Measurements from ENCODE around the gene DLGAP3.
A peak's percentile ranks its signal among the peaks of the same experiment; 100 is the strongest.
"Not testable (repeated sequence)": the region's sequence is repeated elsewhere in the genome, so short reads cannot be mapped to it uniquely, and the experiment has no call there.

Gene DLGAP3, protein sequence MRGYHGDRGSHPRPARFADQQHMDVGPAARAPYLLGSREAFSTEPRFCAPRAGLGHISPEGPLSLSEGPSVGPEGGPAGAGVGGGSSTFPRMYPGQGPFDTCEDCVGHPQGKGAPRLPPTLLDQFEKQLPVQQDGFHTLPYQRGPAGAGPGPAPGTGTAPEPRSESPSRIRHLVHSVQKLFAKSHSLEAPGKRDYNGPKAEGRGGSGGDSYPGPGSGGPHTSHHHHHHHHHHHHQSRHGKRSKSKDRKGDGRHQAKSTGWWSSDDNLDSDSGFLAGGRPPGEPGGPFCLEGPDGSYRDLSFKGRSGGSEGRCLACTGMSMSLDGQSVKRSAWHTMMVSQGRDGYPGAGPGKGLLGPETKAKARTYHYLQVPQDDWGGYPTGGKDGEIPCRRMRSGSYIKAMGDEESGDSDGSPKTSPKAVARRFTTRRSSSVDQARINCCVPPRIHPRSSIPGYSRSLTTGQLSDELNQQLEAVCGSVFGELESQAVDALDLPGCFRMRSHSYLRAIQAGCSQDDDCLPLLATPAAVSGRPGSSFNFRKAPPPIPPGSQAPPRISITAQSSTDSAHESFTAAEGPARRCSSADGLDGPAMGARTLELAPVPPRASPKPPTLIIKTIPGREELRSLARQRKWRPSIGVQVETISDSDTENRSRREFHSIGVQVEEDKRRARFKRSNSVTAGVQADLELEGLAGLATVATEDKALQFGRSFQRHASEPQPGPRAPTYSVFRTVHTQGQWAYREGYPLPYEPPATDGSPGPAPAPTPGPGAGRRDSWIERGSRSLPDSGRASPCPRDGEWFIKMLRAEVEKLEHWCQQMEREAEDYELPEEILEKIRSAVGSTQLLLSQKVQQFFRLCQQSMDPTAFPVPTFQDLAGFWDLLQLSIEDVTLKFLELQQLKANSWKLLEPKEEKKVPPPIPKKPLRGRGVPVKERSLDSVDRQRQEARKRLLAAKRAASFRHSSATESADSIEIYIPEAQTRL

DNA sequence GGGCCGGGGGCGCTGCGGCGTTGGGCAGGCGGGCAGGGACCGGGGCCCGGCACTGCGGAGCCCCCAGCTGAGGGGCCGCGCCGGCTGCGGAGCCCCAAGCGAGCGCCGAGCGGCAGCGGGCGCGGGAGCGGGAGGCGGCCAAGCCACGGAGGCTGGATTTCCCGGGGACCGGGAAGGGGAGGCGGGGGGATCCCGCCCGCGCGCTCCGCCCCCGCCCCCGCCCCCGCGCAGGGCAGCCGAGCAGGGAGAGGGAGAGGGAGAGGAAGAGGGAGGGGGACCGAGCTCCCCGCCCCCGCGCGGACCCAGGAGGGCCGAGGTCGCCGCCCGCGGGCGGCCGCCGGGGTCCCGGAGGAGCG lies at the start of gene DLGAP3:
Gene DLGAP3, minus strand, starts transcription at position 154 of the 356 bp plus-strand sequence. CDS start 24,267 bp downstream, outside the sequence.
- DNase-seq, result peak in 4 of 56 donors; percentile 21 to 43 (median 22)

DNA sequence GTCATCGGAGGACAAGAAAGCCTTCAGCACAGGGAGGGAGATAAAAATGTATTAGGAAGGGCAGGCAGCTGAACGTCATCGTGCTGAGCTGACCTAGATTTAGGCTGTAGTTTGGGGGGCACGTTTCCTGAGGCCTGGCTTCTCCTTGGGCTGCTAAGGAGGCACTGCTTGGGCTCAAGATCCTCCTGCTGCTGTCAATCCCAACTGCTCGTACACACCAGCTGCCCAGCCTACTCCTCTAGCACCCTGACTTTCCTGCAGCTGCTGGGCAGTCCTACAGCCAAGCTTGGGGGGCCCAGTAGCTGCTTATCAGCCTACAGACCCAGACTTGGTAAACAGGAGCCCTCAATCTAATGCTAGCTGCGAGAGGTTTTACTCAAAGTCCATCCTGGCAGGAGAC lies 49.5 kb upstream of the DLGAP3 start:
- DNase-seq, result no peak

DNA sequence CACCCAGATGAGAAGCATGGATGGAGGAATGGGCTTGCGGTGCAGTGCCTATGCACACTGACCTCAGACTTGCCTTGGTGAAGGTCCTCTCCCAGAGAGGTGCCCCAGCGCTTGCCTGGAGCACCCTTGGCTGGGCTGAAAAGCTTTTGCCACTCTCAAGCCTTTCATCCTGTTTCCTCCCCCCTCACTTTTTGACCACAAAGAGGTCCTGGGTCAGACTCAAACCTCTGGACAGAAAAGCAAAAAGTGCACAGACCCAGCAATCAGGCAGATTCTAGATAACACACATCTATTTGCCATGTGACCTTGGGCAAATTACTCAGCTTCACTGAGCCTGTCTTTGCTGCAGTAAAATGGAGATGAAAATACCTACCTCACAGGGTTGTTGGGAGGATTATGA lies 48.4 kb upstream of the DLGAP3 start:
- no peak for DNase-seq

DNA sequence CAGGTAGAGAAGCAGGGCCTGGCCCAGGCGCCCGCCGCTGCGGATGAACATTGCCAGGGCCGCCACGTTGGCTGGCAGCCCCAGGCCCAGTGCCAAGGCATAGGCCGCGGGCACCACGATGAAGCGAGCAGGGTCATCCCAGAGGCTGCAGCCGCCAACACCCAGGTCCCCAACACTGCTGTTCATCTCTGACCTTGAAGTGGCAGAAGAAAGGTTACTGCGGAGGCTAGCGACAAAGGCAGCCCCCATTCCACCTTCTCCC lies 47.7 kb upstream of the DLGAP3 start:
- DNase-seq, result no peak

DNA sequence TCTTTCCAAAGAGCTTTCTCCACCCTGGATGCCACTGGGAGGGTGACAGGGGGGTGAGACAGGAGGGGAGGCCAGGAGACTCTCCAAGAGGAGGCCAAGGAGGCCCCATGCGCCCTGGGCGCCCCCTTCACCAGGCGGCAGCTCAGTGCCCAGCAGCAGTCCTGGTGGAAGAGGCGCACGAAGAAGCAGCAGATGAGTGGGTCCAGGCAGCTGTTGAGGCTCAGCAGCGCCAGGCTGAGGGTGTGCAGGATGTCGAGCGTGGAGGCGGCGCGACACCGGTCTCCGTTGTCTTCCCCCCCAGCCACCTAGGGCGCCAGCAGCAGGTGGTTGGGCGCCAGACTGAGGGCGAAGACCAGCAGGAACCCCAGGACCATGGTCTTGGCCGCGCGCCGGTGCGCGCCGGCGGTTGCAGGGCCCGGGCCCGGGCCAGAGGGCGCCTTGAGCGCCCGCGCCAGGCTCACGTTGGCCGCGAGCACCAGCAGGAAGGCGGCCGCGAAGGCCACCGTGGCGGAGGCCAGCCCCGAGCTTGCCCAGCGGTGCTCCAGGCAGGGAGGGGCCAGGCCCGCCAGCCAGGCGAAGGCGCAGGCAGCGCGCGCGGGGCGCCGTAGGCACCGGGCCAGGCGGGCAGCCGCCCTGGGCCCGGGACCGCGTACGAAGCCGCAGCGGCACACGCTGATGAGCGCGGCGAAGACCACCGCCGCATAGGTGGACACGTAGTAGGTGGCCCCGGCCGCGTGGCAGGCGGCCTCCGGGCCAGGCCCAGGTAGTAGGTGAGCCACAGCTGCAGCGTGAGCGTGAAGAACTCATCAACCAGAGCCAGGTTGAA lies 47.1 kb upstream of the DLGAP3 start:
- DNase-seq, result no peak

DNA sequence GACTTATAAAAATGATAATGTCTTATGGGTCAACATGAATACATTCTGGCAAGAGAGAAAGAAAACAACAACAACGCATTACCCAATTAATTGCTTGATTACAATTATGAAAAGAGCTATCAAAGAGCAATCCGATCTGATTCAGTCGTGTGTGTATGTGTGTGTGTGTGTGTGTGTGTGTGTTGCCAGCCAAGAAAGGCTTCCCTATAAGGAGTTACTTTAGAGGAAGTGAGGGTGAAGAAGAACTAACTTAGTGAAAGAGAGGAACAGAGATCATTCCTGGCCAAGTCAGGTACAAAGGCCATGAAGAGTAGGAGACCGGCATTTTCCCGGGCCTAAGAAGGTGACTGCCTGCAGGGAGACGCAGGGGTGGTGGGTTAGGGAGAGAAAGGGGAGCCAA lies 46.3 kb upstream of the DLGAP3 start:
- no peak for DNase-seq

DNA sequence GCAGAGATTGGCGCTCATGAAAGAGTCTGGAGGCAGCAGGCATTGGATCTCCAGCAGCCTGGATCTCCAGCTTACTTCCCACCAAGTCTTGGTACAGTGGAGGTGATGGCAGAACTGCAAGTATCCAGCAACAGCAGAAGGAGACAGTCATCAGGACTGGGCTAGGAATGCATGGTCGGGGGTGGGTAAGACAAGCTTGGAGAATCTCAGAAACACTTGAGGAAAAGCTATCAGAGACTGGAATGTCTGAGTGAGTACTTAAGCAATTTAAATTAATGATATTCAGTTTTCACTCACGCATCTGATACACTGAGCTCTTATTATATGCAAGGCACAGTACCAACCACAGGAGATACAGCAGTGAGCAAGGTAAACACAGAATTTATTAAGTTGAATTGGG lies 45.9 kb upstream of the DLGAP3 start:
- DNase-seq, result no peak

DNA sequence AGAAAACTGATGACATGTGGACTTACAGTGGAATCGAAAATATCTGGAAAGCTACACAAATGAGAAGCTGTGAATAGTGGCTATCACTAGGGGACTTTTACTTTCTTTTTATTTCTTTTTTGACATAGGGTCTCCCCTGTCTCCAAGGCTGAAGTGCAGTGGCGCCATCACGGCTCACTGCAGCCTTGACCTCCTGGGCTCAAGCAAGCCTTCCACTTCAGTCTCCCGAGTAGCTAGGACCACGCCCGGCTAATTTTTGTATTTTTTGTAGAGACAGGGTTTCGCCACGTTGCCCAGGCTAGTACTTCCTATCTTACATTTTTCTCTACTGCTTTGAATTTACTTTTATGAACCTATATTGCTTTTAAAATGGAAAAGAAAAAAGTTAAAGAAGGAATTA lies 45.2 kb upstream of the DLGAP3 start:
- DNase-seq, result no peak

DNA sequence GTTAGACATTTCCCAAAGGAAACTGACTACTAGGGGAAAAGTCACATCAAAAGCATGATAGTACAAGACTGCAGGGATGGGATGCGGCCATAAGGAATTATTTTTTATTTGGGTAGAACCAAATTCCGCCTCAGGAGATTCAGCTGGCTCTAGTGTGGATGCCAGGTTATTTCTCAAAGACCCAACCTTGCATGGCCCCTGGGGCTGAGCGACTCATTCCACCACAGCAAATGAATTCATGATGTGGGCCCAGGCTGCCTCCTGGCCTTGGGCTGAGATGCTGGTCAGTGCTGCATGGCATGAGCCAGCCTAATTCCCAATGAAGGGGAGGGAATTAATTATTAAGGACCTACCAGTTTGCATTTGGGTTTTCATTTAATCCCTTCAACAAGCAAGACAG lies 43.9 kb upstream of the DLGAP3 start:
- no peak for DNase-seq

DNA sequence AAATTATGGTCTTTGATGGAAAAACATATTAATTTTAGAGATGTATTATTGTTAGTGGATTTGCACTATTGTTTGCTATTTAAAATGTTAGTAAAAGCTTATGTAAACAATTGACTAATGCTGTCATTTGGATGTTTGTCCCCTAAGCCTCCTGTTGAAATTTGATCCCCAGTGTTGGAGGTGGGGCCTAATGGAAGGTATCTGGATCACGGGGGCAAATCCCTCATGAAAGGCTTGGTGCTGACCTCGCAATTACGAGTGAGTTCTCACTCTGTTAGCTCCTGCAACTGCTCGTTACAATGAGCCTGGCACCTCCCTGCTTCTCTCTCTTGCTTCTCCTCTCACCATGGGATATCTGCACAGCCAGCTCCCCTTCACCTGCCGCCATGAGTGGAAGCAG lies 41.4 kb upstream of the DLGAP3 start:
- DNase-seq, result no peak

DNA sequence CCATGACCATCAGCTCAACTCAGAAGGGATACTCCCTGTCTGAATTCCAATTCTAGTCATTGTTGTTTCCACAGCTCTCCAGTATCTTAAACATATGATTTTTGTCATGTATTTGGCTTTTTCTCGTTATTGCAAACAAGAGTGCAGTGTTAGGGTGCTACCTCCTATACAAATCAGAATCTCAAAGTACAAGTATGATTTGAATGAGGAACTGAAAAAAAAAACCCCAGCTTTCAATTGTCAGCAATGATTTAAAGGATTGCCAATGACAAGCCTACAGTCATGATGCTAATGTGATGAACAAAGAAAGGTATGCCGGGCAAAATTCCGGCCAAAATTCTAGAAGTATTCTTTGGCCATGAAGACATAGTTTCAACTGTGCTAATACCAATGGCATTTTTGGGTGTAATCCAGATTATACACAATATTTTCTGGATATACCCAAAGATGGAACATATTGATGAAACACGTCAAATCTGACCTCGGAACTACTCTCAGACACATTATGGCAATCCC lies 40.8 kb upstream of the DLGAP3 start:
- no peak for DNase-seq

DNA sequence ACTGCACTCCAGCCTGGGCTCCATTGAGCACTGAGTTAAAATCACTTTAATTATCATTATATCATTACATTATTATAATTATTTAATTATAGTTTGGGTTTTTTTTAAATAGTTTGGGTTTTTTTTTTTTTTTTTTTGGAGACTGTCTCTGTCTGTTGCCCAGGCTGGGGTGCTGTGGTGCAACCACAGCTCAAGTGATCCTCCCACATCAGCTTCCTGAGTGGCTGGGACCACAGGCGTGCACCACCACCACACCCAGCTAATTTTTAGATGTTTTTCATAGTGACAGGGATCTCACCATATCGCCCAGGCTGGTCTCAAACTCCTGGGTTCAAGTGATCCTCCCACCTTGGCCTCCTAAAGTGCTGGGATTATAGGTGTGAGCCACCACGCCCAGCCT lies 38.8 kb upstream of the DLGAP3 start:
- not testable (repeated sequence) for DNase-seq

DNA sequence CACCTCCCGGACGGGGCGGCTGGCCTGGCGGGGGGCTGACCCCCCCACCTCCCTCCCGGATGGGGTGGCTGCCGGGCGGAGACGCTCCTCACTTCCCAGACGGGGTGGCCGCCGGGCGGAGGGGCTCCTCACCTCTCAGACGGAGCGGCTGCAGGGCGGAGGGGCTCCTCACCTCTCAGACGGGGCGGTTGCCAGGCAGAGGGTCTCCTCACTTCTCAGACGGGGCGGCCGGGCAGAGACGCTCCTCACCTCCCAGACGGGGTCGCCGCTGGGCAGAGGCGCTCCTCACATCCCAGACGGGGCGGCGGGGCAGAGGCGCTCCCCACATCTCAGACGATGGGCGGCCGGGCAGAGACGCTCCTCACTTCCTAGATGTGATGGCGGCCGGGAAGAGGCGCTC lies 38.2 kb upstream of the DLGAP3 start:
- DNase-seq, result not testable (repeated sequence)

DNA sequence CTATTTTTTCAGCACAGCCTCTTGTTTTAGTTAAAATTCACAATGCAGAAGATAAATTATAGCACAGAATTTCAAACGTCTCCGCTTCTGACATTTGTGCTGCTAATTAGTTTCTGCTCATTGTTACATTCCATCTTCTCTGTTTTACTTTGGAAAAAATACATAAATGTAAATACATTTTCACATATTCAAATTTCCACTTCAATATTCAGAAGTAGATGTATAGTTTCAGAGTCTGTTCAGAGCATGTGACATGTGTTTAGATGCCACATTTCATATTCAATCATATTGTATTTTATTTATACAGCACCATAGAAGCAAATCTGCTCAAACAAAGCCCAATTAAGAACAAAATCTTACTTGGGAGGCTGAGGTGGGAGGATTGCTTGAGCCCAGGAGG lies 36.1 kb upstream of the DLGAP3 start:
- DNase-seq, result no peak

DNA sequence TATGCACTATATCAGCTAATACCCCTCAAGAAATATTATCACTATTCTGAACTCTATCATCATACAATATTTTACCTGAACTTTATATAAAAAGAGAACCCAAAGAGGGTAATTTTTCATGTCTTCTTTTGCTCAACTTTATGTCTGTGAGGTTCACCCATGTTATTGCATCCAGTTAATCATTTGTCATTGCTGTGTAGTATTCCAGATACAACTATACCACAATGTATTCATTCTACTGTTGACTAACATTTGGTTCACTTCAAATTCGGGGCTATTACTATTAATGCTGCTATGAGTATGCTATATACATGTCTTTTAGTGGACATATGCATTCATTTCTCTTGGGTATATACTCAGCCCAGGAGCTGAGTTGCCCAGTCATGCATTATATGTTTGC lies 21.0 kb upstream of the DLGAP3 start:
- DNase-seq, result no peak

DNA sequence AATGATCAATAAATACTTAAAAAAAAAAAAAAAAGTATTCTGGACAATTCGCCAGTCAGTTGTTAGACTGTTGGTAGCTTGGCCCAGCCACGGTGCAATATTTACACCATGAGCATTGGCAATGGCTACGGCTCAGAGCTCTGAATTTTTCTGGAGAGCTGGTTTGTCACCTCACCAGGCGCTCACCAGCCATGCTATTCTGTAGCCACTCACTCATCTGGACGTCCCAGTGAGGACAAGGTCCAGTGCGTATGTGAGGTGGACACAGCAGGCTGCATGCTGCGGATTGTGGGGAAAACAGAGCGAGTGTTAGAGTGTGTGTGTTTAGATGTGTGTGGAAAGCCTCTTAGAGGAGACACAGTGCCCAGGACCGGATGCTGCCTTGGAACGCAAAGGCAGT lies 19.3 kb upstream of the DLGAP3 start:
- not testable (repeated sequence) for DNase-seq

DNA sequence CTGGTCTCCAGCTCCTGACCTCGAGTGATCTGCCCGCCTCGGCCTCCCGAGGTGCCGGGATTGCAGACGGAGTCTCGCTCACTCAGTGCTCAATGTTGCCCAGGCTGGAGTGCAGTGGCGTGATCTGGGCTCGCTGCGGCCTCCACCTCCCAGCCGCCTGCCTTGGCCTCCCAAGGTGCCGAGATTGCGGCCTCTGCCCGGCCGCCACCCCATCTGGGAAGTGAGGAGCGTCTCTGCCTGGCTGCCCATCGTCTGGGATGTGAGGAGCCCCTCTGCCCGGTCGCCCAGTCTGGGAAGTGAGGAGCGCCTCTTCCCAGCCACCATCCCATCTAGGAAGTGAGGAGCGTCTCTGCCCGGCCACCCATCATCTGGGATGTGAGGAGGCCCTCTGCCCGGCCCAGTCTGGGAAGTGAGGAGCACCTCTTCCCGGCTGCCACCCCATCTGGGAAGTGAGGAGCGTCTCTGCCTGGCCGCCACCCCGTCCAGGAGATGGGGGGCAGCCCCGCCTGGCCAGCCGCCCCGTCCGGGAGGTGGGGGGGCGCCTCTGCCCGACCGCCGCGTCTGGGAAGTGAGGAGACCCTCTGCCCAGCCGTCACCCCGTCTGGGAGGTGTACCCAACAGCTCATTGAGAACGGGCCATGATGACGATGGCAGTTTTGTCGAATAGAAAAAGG lies 18.3 kb upstream of the DLGAP3 start:
- not testable (repeated sequence) for DNase-seq

DNA sequence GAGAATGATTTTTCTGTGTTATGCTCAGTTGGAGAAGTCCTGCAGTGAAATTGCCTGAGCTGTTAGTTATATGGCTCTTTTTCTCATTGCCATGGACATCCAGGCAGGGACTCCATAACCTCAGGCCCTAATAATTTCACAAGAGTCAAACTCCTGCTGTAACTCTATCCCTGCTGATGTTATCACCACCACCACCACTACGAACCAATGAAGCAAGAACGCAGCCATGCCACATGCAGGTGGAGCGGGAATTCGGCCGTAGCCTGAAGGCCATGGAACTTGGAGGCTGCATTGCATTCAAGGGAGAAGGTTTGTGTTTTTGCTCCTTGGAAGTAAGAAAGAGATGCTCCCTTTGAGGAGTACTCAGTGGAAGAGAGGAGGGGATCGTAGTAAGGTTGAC lies 16.8 kb upstream of the DLGAP3 start:
- no peak for DNase-seq

DNA sequence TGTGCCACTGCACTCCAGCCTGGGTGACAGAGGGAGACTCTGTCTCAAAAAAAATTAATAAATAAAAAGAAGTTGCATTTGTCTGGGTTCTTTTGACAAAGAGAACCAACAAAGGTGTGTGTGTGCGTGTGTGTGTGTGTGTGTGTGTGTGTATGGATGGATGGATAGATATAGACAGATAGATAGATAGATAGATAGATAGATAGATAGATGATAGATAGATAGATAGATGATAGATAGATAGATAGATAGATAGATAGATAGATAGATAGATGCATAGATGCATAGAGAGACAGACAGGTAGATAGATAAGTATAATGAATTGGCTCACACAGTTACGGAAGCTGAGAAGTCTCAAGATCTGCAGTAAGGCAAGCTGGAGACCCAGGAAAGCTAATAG lies 12.3 kb upstream of the DLGAP3 start:
- DNase-seq, result not testable (repeated sequence)

DNA sequence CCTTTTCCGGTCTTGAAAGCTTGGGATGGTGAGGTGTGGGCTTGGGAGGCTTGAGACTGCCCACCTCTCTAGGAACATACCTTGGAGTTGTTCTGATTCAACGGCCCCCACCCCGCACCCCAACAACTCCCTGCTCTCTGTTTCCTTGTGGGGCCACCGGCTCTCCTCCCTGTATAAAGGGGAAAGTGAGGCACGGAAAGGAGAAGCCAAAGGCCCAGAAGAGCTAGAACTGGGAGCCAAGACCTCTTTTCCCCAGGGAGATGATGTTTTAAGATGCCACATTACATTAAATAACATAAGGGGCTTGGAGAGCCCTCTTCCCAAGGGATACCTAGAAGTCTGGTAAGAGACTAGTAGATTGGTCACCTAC lies 1.2 kb upstream of the DLGAP3 start:
- no peak for DNase-seq

Measured in nucleus accumbens (tissue), 56 donors.